GM12872 (cell line): ENCODE data around the gene GHR.

ENCODE experiments used
- TF ChIP-seq, protein P1 (sequence below): IDR thresholded peaks from 3 replicates; pipeline ENCODE4 v1.5.1; 2011; ENCODE audit warnings: low read depth, mild to moderate bottlenecking, low read length, moderate library complexity; ENCODE audit not compliant: insufficient read depth

The GHR gene

DNA sequence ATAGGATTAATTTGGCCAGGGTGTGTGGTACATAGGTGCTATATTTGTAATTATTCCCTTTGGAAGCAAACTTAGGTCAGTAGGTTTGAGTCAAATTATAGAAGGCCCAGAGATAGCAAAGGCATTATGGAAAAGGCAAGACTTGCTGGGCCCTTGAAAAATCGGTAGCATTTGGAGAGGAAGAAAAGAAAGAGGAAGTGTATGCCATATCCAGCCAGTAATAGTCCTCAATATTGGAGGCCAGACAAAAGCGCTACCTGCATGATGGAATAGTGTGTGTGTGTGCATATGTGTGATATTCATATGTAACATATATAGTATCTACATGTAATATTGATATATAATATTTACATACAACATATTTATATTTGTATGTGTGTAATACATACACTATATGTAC lies 146.1 kb downstream of the GHR start:
- TF ChIP-seq, protein P1, sequence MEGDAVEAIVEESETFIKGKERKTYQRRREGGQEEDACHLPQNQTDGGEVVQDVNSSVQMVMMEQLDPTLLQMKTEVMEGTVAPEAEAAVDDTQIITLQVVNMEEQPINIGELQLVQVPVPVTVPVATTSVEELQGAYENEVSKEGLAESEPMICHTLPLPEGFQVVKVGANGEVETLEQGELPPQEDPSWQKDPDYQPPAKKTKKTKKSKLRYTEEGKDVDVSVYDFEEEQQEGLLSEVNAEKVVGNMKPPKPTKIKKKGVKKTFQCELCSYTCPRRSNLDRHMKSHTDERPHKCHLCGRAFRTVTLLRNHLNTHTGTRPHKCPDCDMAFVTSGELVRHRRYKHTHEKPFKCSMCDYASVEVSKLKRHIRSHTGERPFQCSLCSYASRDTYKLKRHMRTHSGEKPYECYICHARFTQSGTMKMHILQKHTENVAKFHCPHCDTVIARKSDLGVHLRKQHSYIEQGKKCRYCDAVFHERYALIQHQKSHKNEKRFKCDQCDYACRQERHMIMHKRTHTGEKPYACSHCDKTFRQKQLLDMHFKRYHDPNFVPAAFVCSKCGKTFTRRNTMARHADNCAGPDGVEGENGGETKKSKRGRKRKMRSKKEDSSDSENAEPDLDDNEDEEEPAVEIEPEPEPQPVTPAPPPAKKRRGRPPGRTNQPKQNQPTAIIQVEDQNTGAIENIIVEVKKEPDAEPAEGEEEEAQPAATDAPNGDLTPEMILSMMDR, result no peak

DNA sequence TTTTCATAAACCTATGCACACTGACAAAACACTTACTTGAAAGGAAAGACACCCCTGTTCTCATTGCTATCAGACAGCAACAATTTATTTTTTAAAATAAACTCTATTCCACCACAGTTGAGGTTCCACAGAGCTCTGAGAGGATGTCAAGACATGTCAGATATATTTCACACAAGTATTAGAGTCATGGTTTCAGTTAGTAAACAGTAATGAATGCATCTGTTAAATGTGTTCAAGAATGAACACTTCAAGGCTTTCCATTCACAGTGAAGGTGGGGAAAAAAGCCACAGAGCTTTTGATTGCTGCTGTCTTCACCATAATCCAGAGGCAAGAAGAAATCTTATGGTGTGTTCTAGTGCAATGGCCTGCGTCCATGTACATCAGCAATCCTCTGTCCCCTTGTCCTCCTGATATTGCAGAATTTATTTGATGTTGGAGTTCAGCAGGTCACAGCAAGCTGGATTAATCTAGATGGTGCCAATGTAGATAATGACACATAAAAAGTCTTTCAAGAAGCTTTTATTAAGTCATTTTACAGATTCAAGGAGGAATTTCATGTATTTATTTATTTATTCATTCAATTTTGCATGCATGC lies 146.8 kb downstream of the GHR start:
- TF ChIP-seq, protein P1, result no peak

DNA sequence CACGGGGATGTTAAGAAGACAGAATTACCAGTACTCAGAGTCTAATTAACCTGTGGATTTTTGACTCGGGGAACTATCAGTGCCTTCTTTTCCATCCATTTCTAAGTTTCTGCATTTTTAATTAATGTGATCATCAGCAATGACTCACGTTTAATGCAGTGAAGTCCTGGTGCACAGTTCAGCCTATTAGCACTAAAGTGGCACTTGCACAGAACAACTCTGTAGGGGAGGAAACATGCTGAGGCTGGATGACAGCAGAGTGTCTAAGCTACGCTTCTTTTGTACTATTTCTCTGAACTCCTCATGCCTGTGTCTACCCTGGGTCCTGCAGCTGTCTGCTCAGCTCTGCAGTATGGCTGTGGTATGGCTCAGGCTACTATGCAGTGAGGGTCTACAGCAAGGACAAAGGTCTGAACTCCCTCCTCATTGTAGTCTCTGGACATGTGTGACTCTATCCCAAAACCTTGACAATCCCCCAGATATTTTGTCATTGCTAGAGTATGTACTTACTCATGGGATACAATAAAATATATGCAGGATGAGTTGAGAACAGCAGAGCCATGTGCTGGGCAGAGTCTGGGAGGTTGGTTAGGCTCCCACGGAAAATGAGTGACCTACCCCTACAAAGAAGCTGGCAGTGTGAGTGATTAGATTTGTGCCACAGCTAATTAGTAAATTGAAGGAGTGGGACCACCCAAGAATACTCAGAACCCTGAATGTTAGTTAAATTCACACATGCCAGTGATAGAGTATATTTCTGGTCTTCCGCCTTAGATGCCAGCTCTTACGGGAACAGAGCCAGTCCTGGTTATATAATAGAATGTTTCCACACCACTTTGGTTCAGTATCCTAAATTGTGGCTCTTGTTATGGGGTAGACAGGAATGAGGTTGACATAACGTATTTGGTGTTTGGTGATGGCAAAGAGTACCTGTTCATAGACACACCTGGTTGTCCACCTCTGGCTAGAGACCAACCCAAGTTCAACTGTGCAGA lies 148.0 kb downstream of the GHR start:
- TF ChIP-seq, protein P1, result no peak

DNA sequence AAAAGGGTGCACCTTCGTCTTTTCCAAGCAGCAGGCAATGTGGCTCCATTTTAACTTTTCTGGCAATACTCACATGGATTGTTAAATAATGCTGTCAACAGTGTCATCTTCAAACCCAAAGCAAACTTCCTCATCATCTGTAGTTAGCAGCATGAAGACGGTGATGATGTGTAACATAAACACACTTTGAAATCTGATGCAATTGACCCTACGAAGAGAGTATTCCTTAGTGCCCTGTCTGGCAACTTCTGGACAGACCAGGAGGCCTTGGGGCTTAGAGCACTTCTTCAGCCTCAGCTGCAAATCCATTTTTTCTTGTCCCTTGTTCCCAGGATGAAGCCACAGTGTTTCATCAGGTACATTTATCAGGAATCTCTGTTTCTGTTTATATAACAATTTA lies 149.1 kb downstream of the GHR start:
- TF ChIP-seq, protein P1, result no peak

DNA sequence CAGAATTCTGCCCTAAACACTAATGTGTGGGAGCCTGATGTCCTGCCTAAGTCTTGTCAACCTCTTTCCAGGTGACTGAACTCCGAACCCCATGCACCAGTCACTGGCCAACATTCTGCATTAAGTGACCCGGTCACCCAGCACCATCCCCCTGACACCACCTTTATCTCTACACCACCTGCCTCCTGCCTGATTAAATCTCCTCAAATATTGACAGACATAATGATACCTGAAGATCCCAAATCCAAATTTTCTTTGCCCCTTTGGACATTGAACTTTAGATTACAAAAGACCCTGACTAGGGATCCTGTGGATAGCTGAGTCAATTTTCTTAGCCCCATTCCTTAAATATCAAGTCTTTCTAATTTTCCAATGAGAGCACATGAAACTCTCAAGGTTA lies 150.1 kb downstream of the GHR start:
- TF ChIP-seq, protein P1, result no peak

DNA sequence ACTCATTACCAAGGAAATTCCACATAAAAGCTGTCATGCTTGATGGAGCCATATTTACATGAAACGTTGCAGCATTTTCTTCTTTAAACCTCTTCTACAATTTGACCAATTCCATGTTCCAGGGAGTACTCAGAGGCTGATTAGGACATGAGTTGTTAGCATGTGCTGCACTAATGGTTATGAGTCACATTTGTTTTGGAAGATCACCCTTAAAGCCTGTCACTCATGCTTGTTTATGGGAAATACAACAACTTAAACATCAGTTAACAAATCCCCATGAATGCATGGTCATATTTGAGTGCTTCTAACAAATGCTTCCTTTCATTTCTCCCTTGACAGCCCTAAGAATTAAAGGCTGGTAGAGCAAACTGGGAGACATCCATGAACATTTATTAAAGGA lies 156.1 kb downstream of the GHR start:
- TF ChIP-seq, protein P1, result no peak

DNA sequence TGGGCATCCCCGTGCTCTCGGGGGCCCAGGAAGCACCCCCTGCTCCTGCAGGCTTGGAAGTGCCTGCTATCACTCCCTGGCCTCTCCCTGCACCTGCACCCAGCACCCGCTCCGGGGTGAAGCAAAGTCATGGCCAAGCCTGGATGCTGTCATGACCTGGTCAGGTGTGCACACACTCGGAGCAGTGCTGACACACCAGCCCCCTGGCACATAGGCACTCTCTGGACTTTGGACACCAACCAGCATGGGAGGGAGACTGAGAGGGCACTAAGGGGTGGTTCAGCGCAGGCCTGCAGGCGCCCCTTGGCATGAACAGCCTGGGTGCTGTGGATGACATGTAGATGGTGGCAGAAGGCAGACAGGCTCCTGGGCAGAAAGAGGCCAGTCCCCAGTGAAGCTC lies 158.6 kb downstream of the GHR start:
- TF ChIP-seq, protein P1, result no peak
